Measurements from ENCODE around the gene LIFR.

- TF ChIP-seq POLR2AphosphoS5 (IDR thresholded peaks at IDR 0.05) (no peak), CTCF (IDR thresholded peaks at IDR 0.05 in 8 of 11, conservative IDR thresholded peaks at IDR 0.05 in 3 of 11) (no peak), POLR2A (IDR thresholded peaks at IDR 0.05) (no peak)
These were observed 88.2 kb downstream of the LIFR start for GRCh38 chr5:38468202-38468673.
